Activated T-helper 2 cell treated with anti-CD3 and anti-CD28 coated beads, Interferon-gamma antibody, Interleukin-2, Interleukin-4, amounts not matched to agents 10 μg/mL and 5 μg/mL and 100 μg/mL, durations not matched to agents 14 hours and 24 hours and 36 hours (primary cell): Measurements from ENCODE around the gene MED29. TPM values are rescaled to one million over a fixed set of nuclear protein-coding genes. Genes with fewer than 3 reads are reported as not detected.

Experiments
- DNase-seq: peaks from one replicate; pipeline ENCODE4 v3.0.0; 2021; ENCODE audit warnings: low spot score
- H3K27ac Mint-ChIP-seq: one replicate; pipeline ENCODE4 v1.8.0; 2021; ENCODE audit warnings: mixed read lengths
- H3K27me3 Mint-ChIP-seq: one replicate; pipeline ENCODE4 v1.8.0; 2021; ENCODE audit warnings: low read depth, mixed read lengths
- H3K36me3 Mint-ChIP-seq: one replicate; pipeline ENCODE4 v1.8.0; 2021; ENCODE audit warnings: low read depth, mixed read lengths
- H3K4me1 Mint-ChIP-seq: one replicate; pipeline ENCODE4 v1.8.0; 2021; ENCODE audit warnings: low read depth, mixed read lengths
- H3K4me3 Mint-ChIP-seq: one replicate; pipeline ENCODE4 v1.8.0; 2021; ENCODE audit warnings: low read depth, mild to moderate bottlenecking, moderate library complexity, mixed read lengths
- H3K9me3 Mint-ChIP-seq: one replicate; pipeline ENCODE4 v1.8.0; 2021; ENCODE audit warnings: mixed read lengths
- intact Hi-C: fragments of 100-400 bp; cut with micrococcal nuclease; formaldehyde crosslinking; loops from one replicate; pipeline ENCODE4 v1.15.1; 2023
- total RNA-seq: library from RNA; stranded (reverse); gene quantifications from 2 replicates; pipeline ENCODE4 v1.2.3, GENCODE V29; 2022

MED29 gene
- total RNA-seq, 1 donor from 2014 or later, result 32.3 TPM

- peaks cover 26% of the 10 kb centered on the region for H3K4me1 Mint-ChIP-seq
- no peak overlapping the region for H3K27ac Mint-ChIP-seq
- no peak for DNase-seq
- H3K4me3 Mint-ChIP-seq, result no peak overlapping the region
- peaks cover 68% of the 10 kb centered on the region for H3K36me3 Mint-ChIP-seq
- no peaks in the 10 kb centered on the region for H3K9me3 Mint-ChIP-seq
- no peaks in the 10 kb centered on the region for H3K27me3 Mint-ChIP-seq
- intact Hi-C loops, result no loop called here
These were observed 35.1 kb upstream of the MED29 start for GRCh38 chr19:39356073-39356472.

GRCh38 chr19:39356647-39357046 is 34.5 kb upstream of the MED29 start:
- Mint-ChIP-seq H3K9me3 (no peaks in the 10 kb centered on the region), H3K27ac (no peak overlapping the region), H3K4me3 (no peak overlapping the region), H3K36me3 (peaks cover 64% of the 10 kb centered on the region), H3K4me1 (peaks cover 20% of the 10 kb centered on the region), H3K27me3 (no peaks in the 10 kb centered on the region)
- DNase-seq, result no peak
- intact Hi-C loops, result no loop called here

GRCh38 chr19:39359026-39359425 is 32.2 kb upstream of the MED29 start:
- no peaks in the 10 kb centered on the region for H3K9me3 Mint-ChIP-seq
- no peaks in the 10 kb centered on the region for H3K27me3 Mint-ChIP-seq
- H3K36me3 Mint-ChIP-seq, result peaks cover 65% of the 10 kb centered on the region
- no peak for DNase-seq
- H3K27ac Mint-ChIP-seq, result no peak overlapping the region
- no peak overlapping the region for H3K4me3 Mint-ChIP-seq
- intact Hi-C loops, result no loop called here
- peaks cover 13% of the 10 kb centered on the region for H3K4me1 Mint-ChIP-seq

- H3K27ac Mint-ChIP-seq, result no peak overlapping the region
- peaks cover 13% of the 10 kb centered on the region for H3K4me1 Mint-ChIP-seq
- H3K27me3 Mint-ChIP-seq, result no peaks in the 10 kb centered on the region
- H3K4me3 Mint-ChIP-seq, result no peak overlapping the region
- no peaks in the 10 kb centered on the region for H3K9me3 Mint-ChIP-seq
- H3K36me3 Mint-ChIP-seq, result peaks cover 60% of the 10 kb centered on the region
- intact Hi-C loops, result no loop called here
- DNase-seq, result no peak
These were observed 30.6 kb upstream of the MED29 start for GRCh38 chr19:39360599-39360998.

GRCh38 chr19:39362682-39363657 is 28.2 kb upstream of the MED29 start:
- Mint-ChIP-seq H3K9me3 (no peaks in the 10 kb centered on the region), H3K27ac (no peak overlapping the region), H3K4me3 (no peak overlapping the region), H3K4me1 (peaks cover 8% of the 10 kb centered on the region), H3K36me3 (peaks cover 47% of the 10 kb centered on the region), H3K27me3 (no peaks in the 10 kb centered on the region)
- no peak for DNase-seq
- intact Hi-C loops, result no loop called here

- no peaks in the 10 kb centered on the region for H3K9me3 Mint-ChIP-seq
- peaks cover 3% of the 10 kb centered on the region for H3K4me1 Mint-ChIP-seq
- H3K36me3 Mint-ChIP-seq, result peaks cover 45% of the 10 kb centered on the region
- no peaks in the 10 kb centered on the region for H3K27me3 Mint-ChIP-seq
- H3K27ac Mint-ChIP-seq, result peak overlapping the region; percentile 43
- intact Hi-C loops, result no loop called here
- H3K4me3 Mint-ChIP-seq, result no peak overlapping the region
- no peak for DNase-seq
These were observed 27.2 kb upstream of the MED29 start for GRCh38 chr19:39363901-39364457.

- intact Hi-C loops, result no loop called here
- Mint-ChIP-seq H3K36me3 (peaks cover 46% of the 10 kb centered on the region), H3K4me3 (no peak overlapping the region), H3K27ac (no peak overlapping the region), H3K27me3 (no peaks in the 10 kb centered on the region), H3K4me1 (no peaks in the 10 kb centered on the region), H3K9me3 (no peaks in the 10 kb centered on the region)
- DNase-seq, result no peak
These were observed 25.6 kb upstream of the MED29 start for GRCh38 chr19:39365531-39365930.

GRCh38 chr19:39369200-39369599 is 22.0 kb upstream of the MED29 start:
- peaks cover 43% of the 10 kb centered on the region for H3K36me3 Mint-ChIP-seq
- H3K4me3 Mint-ChIP-seq, result no peak overlapping the region
- intact Hi-C loops, result no loop called here

GRCh38 chr19:39370735-39371134 is 20.4 kb upstream of the MED29 start:
- Mint-ChIP-seq H3K27ac (no peak overlapping the region), H3K27me3 (no peaks in the 10 kb centered on the region), H3K36me3 (peaks cover 41% of the 10 kb centered on the region), H3K4me1 (peaks cover 4% of the 10 kb centered on the region), H3K4me3 (no peak overlapping the region), H3K9me3 (no peaks in the 10 kb centered on the region)
- intact Hi-C loops, result no loop called here
- no peak for DNase-seq

More at GRCh38 chr19:39369200-39369599, 22.0 kb upstream of the MED29 start:
- no peak for DNase-seq
- no peaks in the 10 kb centered on the region for H3K27me3 Mint-ChIP-seq
- peaks cover 4% of the 10 kb centered on the region for H3K4me1 Mint-ChIP-seq
- no peaks in the 10 kb centered on the region for H3K9me3 Mint-ChIP-seq
- H3K27ac Mint-ChIP-seq, result no peak overlapping the region

GRCh38 chr19:39372047-39372802 is 19.0 kb upstream of the MED29 start:
- Mint-ChIP-seq H3K27ac (no peak overlapping the region), H3K27me3 (no peaks in the 10 kb centered on the region), H3K4me1 (peaks cover 4% of the 10 kb centered on the region), H3K9me3 (no peaks in the 10 kb centered on the region), H3K4me3 (no peak overlapping the region), H3K36me3 (peaks cover 49% of the 10 kb centered on the region)
- intact Hi-C loops, result no loop called here
- DNase-seq, result no peak

- H3K27ac Mint-ChIP-seq, result no peak overlapping the region
- DNase-seq, result no peak
- H3K4me3 Mint-ChIP-seq, result no peak overlapping the region
- peaks cover 4% of the 10 kb centered on the region for H3K4me1 Mint-ChIP-seq
- no peaks in the 10 kb centered on the region for H3K27me3 Mint-ChIP-seq
- H3K36me3 Mint-ChIP-seq, result peaks cover 54% of the 10 kb centered on the region
- H3K9me3 Mint-ChIP-seq, result no peaks in the 10 kb centered on the region
- intact Hi-C loops, result no loop called here
These were observed 18.2 kb upstream of the MED29 start for GRCh38 chr19:39372941-39373340.

GRCh38 chr19:39375929-39376328 is 15.2 kb upstream of the MED29 start:
- H3K36me3 Mint-ChIP-seq, result peaks cover 62% of the 10 kb centered on the region
- intact Hi-C loops, result no loop called here

More at GRCh38 chr19:39375929-39376328, 15.2 kb upstream of the MED29 start:
- peaks cover 4% of the 10 kb centered on the region for H3K4me1 Mint-ChIP-seq
- no peaks in the 10 kb centered on the region for H3K9me3 Mint-ChIP-seq
- H3K27me3 Mint-ChIP-seq, result no peaks in the 10 kb centered on the region
- no peak for DNase-seq
- no peak overlapping the region for H3K27ac Mint-ChIP-seq
- H3K4me3 Mint-ChIP-seq, result no peak overlapping the region
